ENCODE results near the gene RABGAP1L.
A peak's percentile ranks its signal among the peaks of the same experiment; 100 is the strongest.

The RABGAP1L gene

GRCh38 chr1:174954671-174955669, 795.6 kb downstream of the RABGAP1L start:
- peak; percentile 43 for DNase-seq

GRCh38 chr1:174956086-174956485, 796.8 kb downstream of the RABGAP1L start:
- no peak for DNase-seq

DNA sequence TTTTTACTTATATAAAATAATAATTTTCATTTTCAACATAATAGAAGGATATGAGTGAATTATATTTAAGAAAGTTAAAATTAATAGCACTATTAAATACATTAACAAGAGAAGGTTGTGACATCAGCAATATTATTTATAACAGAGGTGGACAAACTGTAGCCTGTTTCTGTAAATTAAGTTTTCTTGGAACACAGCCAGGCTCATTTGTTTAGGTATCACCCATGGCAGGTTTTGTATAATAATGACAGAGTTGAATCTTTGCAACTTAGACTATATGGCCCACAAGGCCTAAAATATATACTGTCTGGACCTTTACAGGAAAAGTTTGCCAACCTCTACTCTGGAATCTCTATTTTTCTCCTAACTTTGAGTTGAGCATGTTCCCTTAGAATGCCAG, 797.7 kb downstream of the RABGAP1L start:
- no peak for DNase-seq

GRCh38 chr1:174957829-174958228, 798.5 kb downstream of the RABGAP1L start:
- no peak for DNase-seq

- DNase-seq, result no peak
Measured at GRCh38 chr1:174958396-174958795, 799.1 kb downstream of the RABGAP1L start.

GRCh38 chr1:174960362-174960761, 801.0 kb downstream of the RABGAP1L start:
- DNase-seq, result no peak

DNA sequence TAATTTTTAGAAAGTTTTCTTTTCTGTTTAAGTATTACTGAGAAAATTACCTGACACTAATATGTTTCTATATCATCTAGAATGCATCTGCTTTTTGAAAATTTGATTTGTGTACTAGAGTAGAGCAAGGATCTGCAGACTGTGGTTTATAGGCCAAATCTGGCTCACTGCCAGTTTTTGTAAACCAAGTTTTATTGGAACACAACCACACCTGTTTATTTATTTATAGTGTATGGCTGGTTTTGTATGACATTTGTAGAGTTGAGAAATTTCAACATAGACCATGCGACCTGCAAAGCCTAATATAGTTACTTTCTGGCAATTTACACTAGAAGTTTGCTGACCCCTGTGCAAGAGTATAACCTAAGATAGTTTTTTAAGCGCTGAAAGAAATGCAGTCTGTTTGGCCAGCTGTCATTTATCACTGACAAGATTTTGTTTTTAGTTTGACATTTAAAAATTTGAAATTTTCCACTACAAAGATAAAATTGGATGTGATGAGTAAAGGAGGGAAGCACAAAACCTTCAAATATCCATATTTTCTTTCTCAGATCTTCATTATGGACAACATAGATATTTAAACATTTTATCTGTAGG, 804.3 kb downstream of the RABGAP1L start:
- DNase-seq, result peak; percentile 23

- no peak for DNase-seq
Measured at GRCh38 chr1:174964261-174964971, 805.1 kb downstream of the RABGAP1L start.

DNA sequence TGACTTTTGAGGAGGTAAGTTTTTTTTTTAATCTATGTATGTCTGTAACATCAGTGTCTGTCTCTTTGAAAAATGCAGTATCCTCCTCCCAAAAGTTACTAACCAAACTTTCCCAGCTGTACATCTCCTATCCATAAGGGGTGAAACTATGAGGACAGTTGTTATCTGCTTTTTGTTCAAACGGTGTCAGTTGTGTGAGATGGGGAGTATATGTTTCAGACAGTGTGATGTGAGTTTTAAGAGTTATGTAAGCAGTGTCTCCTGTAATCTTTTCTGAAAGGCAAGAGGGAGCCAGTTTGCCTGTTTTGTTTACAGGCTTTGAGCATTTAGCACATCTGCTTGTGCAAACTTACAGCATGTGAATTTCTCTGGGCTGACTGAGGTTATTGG, 805.6 kb downstream of the RABGAP1L start:
- peak; percentile 21 for DNase-seq

GRCh38 chr1:174965362-174966007, 806.2 kb downstream of the RABGAP1L start:
- no peak for DNase-seq

DNA sequence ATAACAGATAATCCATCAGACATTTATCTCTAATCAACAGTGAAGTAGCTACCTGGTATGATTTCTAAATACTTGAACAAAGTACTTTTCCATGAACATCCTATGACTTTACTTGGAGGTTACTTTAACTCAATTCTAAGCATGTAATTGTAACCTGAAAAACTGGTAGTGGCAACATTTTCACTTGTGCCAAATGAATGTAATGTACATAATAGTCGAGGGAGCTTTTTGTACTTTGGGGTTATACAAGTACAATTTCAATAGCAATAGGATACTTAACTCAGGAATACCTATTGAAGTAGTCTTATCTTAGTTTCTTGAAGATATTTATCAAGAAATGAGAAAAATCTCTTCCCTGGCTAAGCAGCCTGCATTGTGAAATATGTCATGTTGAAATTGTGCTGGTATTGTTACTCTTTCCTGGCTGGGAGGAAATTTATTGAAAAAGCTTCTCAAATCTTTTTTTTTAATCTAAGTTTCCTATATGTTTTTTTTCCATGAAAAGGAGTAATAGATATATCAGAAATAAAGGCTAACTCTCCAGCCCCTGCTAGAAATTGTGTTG, 806.8 kb downstream of the RABGAP1L start:
- no peak for DNase-seq

- no peak for DNase-seq
Measured at GRCh38 chr1:174967845-174968705, 808.8 kb downstream of the RABGAP1L start.

GRCh38 chr1:174968750-174969244, 809.5 kb downstream of the RABGAP1L start:
- no peak for DNase-seq

GRCh38 chr1:174969977-174970376, 810.7 kb downstream of the RABGAP1L start:
- DNase-seq, result no peak

- no peak for DNase-seq
Measured at GRCh38 chr1:174971466-174971865, 812.1 kb downstream of the RABGAP1L start.

DNA sequence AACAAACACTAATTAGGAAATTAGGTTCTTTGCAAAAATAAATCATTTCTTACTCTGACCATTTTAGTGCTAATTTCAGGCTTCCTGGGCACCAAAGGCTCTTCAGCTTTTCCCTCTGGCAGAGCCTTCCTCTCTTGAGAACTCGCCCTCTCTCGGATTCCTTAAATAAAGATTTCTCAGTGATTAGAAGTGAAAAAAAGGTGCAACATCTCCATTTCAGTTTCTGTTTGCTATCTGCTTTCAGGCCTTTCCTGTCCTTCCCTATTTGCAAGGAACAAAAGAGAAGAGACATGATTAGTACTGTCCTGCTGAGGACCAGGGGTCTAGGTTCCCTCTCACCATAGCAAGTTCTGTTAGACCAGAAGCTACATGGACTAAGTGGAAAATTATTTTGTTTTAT, 812.6 kb downstream of the RABGAP1L start:
- no peak for DNase-seq

DNA sequence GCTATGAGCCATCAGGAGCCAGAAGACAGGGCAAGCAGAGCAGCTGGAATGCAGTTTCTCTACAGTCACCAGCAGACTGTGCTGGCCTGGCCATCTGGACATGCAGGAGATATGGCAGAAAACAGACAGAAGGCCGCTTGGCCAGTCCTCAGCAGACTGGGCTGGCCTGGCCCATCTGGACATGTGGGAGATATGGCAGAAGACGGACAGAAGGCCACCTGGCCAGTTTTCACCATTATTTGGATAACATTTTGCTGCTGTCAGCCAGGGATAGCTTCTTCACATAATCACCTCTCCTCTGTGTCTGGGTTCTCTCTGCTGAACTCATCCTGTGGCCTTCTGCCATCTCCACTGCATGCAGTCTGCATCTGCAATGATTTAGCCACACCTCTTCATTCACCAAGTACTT, 815.4 kb downstream of the RABGAP1L start:
- DNase-seq, result peak; percentile 57

DNA sequence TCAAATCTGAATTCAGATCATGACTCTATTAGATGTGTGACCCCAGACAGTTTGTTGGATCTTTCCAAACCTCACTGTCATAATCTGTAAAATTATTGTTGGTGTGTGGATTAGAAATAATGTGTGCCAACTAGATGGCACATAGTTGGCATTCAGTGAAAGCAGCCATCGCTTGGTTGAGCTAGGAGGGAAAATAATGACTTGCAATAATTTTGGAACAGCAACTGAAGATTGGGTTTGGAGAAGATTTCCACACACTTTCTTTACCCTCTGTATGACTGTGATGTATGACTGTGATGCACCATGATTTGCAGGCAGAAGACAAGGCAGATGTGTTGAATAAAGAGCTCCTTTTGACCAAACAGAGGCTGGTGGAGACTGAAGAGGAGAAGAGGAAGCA, 816.4 kb downstream of the RABGAP1L start:
- no peak for DNase-seq

- DNase-seq, result no peak
Measured at GRCh38 chr1:174976436-174977108, 817.3 kb downstream of the RABGAP1L start.

DNA sequence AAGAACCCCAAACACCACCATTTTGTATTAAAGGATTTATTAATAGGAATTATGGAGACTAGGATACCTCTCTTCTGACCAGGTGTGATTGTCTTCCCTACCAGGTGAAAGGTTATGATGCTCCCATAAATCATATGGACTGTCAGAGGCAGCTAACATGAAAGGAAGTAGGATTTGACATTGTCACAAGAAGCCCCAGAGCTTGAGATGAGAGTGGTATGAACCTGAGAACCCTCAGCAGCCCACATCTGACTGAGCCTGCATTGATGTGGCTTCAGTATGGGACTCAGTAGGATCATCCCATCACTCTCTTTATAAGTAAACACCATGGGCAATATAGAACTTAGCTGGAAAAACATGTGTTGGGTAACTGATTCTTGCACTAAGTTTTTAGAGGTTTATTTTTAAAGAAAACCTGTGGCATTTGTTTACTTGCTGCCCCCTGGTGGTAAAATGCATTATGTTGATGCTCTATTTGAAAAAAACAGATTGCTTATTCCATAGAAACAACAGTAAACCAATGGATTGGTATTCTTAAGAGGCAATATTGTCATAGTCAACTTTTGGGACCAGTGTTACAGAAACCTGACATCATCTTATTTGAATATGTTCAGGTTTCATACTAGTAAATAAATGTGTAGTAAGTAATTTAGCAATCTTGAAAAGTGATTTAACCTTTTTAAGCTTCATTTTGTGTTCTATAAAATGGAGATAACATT, 823.8 kb downstream of the RABGAP1L start:
- DNase-seq, result peak; percentile 31
